Esophagus squamous epithelium (tissue), 4 donors: Measurements from ENCODE around the gene PPARG.

Source experiments
- POLR2A ChIP-seq, 4 donors: fragments of 450-650 bp; IDR thresholded peaks; one replicate each; pipeline ENCODE4 v1.6.1; 2017; ENCODE audit warnings: antibody characterized with exemption in 4 of 4, mild to moderate bottlenecking in 4 of 4, moderate library complexity in 3 of 4
- TF ChIP-seq, protein P1 (sequence below), 6 experiments: fragments of 450-650 bp in 4 of 6; fragments of 200-600 bp in 2 of 6; sonication (generic) in 2 of 6; IDR thresholded peaks; one replicate each; pipeline ENCODE4 v1.5.1; 2016 to 2019; ENCODE audit warnings: antibody characterized with exemption in 6 of 6, mild to moderate bottlenecking in 4 of 6, moderate library complexity in 4 of 6

DNA sequence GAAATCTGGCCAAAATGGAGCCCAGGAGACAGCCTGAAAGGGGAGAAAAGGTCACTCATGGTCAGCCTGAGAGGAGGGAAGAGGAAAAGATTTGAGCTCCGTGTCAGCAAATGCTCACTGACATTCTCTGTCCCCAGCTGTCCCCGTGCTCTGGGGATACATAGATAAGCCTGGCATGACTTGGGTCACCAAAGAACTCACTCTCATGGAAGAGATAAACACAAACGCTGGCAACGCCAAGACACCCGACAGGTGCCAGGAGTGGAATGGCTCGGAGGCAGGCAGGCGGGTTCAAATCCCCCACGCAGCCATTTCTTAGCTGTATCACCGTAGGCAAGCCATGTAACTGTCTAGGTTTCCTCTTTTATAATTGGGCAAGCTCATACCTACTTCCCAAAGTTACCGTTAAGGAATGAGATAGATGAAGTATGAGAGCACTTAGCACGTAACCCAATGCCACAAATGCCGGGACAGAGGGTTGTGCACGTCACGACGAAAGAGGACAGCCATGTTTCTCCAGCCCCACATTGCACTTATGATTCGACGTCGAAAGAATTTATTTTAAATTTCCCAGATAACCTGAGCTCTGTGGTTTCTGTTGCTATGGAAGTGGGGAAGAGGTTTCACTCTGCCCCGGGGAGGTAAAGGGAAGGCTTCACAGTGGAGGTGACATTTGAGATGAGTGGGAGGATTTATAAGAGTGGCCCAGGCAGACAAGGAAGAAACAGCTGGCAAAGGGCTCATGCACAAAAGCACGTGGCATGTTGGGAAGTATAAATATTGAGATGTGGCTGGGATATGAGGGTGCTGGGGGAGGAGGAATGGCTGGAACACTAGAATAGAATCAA is 154.0 kb downstream of the PPARG start:
- no peak for TF ChIP-seq POLR2A (IDR thresholded peaks at IDR 0.05)
- TF ChIP-seq, protein P1, sequence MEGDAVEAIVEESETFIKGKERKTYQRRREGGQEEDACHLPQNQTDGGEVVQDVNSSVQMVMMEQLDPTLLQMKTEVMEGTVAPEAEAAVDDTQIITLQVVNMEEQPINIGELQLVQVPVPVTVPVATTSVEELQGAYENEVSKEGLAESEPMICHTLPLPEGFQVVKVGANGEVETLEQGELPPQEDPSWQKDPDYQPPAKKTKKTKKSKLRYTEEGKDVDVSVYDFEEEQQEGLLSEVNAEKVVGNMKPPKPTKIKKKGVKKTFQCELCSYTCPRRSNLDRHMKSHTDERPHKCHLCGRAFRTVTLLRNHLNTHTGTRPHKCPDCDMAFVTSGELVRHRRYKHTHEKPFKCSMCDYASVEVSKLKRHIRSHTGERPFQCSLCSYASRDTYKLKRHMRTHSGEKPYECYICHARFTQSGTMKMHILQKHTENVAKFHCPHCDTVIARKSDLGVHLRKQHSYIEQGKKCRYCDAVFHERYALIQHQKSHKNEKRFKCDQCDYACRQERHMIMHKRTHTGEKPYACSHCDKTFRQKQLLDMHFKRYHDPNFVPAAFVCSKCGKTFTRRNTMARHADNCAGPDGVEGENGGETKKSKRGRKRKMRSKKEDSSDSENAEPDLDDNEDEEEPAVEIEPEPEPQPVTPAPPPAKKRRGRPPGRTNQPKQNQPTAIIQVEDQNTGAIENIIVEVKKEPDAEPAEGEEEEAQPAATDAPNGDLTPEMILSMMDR (IDR thresholded peaks at IDR 0.05), result no peak
